PC-3 (cell line): ENCODE measurements around the gene NLRP4.

Experiments
- CTCF ChIP-seq: fragments of 300-600 bp; sonication (generic); conservative IDR thresholded peaks from 2 replicates; pipeline ENCODE4 v1.5.1; 2017; ENCODE audit warnings: antibody characterized with exemption, low read depth, mild to moderate bottlenecking, low read length
- EZH2 ChIP-seq: fragments of 300-600 bp; sonication (generic); IDR thresholded peaks from one replicate; pipeline ENCODE4 v1.6.1; 2017; ENCODE audit warnings: antibody characterized with exemption, mild to moderate bottlenecking, low read length; ENCODE audit not compliant: unreplicated experiment
- EZH2phosphoT487 ChIP-seq: fragments of 300-600 bp; sonication (generic); IDR thresholded peaks from 2 replicates; pipeline ENCODE4 v1.6.1; 2018; ENCODE audit warnings: mild to moderate bottlenecking, antibody characterized with exemption, low read length, borderline replicate concordance

- TF ChIP-seq CTCF (no peak), EZH2 (no peak), EZH2phosphoT487 (no peak)
Measured at GRCh38 chr19:55866521-55866920, 30.2 kb downstream of the NLRP4 start.
